Measurements from ENCODE around the gene KRT6B.

KRT6B gene

DNA sequence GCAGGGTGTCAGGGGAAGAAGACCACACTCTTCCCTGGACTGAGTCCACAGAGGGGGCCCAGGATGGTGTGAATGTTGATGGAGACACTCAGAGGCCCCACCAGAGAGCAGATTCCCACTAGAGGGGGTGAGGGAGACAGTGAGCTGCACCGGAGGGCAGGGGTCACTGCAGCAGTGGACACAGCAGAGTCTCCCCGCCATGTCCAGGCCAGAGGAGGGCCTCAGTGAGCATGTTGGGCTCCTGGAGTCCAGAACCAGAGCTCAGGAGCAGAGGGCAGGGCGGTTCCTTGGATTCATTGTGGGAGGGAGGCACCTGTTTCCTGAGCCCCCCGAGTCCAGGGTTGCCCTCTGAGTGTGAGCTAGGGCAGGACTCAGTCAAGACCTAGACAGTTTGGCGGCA is 44.0 kb downstream of the KRT6B start:
- no peak for DNase-seq

DNA sequence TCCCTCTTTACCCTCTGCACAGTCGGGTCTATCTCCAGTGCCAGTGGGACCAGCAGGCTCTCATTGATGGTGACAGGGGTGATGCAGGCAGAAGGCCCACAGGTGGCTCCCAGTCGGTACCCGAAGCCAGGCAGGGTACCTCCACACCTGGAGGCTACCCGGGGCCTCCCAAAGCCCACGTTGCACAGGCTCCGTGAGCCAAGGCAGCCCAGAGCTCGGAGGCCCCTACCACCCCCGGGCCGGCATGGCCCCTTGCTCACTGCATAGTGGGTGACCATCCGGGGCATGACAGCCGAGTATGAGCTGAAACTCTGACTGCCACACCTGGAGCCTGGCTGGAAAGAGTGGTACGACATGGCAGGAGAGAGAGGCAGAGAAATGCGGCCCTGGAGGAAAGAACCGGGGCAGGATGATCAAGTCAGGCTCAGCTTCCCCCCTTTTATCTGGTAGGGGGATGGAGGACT is 46.0 kb downstream of the KRT6B start, which contains the start of gene KRT82:
TSS of gene KRT82 (minus strand) at position 414 of the 464 bp plus-strand sequence. CDS start at position 356, 58 bp downstream.
- DNase-seq = no peak

DNA sequence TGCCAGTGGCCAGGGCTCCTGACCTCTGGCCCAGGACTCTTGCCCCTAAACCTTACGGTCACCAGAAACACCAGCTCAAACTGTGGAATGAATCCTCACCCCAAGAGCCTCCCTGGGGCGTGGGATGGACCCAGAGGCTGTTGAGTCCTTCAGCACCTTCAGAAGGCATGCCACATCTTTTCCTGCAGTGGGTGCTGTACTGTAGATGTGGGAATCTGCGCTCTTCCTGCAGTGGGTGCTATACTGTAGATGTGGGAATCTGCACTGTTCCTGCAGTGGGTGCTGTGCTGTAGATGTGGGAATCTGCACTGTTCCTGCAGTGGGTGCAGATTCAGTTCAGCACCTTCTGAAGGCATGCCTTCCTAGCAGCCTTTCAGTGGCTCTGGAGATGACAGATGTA is 47.0 kb downstream of the KRT6B start:
- no peak for DNase-seq

DNA sequence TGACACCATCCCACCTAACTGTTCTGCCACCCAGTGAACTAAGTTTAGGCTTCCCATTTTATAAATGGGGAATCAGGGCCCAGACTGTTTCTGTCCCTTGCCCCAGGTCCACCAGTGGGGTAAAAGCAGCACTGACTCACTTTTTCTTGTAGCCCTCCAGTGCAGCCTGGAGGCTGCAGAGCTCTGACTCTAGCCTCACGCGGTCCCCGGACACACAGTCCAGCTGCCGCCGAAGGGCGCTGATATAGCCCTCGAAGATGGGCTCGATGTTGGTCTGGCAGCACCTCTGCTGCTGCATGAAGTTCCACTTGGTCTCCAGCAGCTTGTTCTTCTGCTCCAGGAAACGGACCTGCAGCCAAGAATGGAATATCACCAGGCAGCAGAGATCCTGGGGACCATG is 48.4 kb downstream of the KRT6B start:
- DNase-seq = no peak

DNA sequence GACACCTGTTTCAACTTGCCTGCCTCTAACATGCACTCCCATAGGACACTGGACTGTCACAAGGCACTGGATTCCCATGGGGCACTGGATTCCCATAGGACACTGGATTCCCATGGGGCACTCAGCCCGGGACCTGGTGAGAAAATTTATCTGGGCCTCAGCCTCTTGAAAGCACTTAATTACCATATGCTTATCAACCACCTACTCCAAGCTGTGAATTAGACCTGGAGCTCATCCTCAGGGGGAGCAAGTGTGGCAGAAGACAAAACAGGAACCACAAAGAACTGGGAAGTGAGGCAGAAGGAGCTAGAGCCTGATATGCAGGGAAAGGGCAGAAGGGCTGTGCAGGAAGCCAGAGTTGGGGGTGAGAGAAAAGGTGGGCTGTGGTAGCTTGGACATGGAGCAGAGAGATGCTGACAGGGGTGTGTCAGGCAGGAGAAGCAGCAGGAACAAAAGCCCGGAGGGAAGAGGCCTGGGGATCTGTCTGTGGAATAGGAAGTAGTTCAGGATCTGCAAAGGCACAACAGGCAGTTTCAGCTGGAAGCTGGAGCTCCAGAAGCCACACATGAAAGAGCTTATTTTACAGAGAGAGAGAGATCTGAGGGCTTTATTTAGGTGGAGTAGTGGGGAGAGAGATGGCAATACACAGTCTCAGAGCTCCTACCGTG is 48.9 kb downstream of the KRT6B start:
- no peak for DNase-seq

DNA sequence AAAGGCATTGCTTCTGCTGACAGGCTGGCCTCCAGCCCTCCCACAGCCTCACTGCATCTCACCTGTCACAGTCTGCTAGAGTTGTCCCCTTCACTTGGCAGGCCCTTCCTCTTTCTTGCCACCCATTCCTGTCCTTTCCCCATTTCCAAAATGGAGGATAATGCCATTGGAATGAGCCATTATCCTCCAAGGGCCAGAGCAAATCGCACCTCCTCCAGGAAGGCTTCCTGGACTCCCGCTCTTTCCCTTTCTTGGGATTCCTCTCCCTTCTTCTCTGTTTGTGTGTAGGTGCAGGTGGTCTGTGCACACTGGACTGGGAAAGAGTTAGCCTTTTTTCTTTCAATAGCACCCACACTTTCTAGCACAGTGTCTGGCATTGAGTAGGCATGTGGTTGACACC is 49.6 kb downstream of the KRT6B start:
- no peak for DNase-seq

DNA sequence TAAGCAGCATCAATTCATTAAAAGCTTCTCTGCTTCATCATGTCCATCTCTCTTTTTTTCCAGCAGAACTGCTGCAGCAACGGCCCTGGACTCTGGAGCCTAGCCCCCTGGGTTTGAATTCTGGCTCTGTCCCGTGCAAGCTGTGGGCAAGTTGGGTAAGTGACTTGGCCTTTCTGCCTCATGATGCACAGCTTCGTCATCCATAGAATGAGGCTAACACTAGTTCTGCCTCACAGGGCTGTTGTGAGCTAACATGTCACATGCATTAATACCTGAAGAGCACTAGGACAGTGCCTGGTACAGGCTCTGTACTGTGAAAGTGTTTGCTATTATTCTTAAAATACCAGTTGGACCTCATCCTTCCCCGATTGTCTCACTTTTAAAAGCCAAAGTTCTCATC is 50.0 kb downstream of the KRT6B start:
- no peak for DNase-seq

DNA sequence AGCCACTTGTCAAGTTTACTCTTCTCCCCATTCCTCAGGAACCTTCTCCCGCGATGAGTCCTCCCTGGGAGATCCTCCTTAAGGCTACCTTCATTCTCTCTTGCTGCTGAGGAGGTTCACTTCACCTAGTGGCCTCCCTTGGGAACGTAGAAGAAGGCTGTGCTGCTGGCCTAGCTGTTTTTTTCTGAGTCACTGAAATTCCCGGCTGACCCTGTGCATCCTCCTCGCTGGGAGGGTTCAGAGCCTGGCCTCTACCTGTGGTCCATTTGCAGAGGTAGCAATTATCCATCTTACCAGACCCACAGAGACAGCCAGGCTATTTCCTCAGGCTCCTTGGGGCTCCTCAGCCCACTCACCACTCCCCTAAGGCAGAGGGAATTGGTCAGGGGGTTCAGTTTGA is 50.4 kb downstream of the KRT6B start:
- DNase-seq = no peak

DNA sequence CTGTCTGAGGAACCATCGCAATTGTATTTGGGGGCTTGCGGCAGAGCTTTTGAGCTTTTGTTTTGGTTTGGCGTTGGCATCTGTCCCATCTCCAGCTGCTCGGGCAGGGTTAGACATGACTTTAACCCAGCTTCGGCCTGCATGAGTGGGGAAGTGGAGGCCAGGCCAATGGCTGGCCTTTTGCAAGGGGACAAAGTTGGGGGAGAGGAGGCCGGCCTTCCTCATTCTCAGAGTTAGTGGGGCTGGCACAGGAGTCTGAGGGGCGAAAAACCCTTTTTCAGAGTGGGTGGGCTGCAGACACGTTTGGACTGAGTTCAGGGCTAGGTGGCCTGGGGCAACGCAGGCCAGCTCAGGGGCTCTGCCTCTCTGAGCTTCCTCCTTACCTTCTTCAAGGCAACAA is 51.0 kb downstream of the KRT6B start:
- no peak for DNase-seq

DNA sequence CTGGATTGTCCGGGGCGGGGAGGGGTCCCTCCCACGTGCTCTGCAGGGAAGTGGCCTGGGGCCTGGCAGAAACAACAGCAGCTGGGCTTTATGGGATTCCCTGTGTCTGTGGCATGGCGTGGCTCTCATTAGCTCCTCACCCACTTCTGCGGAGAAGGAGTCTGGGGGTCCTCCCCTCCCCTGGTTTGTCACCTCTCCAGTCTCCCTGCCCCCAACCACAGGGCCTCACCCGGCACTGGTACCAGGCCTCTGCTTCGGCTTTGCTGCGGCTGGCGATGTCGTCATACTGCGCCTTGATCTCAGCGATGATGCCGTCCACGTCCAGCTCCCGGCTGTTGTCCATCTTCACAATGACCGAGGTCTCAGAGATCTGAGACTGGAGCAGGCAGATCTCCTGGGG is 52.2 kb downstream of the KRT6B start:
- DNase-seq = no peak

DNA sequence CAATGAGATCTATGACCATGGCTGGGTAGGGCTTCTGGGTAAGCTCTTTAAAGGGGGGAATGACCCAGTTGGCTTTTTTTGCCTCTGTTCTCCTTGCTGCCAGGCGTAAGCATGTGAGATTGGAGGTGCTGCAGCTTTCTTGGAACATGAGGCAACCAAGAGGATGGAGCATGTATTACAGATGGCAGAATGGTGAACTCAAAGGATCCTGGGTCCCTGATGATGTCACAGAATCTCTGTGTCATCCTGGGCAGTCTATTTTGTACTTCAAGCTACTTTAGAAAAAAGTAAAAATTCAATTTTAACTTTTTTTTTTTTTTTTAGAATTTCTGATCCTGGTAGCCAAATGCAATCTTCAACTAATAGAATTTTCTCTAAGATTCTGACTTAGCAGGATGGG is 53.8 kb downstream of the KRT6B start:
- DNase-seq = no peak

DNA sequence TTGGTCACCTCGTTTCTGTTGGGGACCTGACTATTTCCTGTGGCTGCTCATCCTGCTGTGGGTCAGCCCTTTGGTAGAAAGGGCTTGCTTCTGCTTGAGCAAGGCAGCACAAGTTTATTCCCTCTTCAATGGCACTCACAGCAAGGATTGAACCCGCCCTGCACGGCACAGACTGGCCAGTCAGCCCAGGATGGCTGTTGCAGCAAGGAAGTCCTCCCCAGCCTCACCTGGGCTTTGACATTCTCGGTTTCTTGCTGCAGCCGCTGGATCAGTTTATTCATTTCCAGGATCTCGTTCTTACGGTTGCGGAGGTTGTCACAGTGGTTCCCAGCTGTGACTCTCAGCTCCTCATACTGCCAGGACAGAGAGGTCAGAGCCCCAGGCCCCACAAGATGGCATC is 55.3 kb downstream of the KRT6B start:
- DNase-seq = no peak
